ENCODE results near the gene RUSC1. TPM values are rescaled to one million over a fixed set of nuclear protein-coding genes. Genes with fewer than 3 reads are reported as not detected.
A peak's percentile ranks its signal among the peaks of the same experiment; 100 is the strongest.

RUSC1 gene
- total RNA-seq, 2 donors from 2014 or later: 68.4 to 113 TPM

DNA sequence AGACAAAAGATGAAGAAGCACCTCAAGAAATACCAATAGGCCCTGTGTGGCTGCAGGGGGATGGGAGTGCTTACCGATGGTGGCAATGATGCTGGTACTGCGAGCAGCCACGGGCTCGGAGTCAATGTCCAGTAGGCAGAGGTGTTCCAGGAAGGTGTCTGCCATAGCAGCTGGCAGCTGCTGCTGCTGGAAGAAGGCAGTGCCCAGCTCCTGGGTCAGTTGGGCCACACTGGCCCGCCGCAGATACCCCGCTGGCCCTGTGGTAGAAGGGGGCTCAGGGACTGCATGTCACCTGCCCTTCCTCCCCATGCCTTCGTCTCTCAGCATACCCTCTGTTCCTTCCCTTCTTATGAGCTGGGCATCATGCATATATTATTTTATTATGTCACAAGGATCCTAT lies 20.7 kb upstream of the RUSC1 start:
- H3K27ac ChIP-seq: no peak overlapping the region
- TF ChIP-seq CTCF (IDR thresholded peaks at IDR 0.05): no peak
- H3K4me3 ChIP-seq: no peak overlapping the region
- no peak for DNase-seq
- H3K9ac ChIP-seq (ENCODE audit: low read depth in 2 of 2, low read length in 2 of 2): no peak overlapping the region
- intact Hi-C loops (cut with DNase I): no loop called here
- no peaks in the 10 kb centered on the region for H3K9me3 ChIP-seq
- H3K4me1 ChIP-seq: no peaks in the 10 kb centered on the region
- H3K27me3 ChIP-seq: peaks cover 5% of the 10 kb centered on the region
- no peaks in the 10 kb centered on the region for H3K36me3 ChIP-seq

DNA sequence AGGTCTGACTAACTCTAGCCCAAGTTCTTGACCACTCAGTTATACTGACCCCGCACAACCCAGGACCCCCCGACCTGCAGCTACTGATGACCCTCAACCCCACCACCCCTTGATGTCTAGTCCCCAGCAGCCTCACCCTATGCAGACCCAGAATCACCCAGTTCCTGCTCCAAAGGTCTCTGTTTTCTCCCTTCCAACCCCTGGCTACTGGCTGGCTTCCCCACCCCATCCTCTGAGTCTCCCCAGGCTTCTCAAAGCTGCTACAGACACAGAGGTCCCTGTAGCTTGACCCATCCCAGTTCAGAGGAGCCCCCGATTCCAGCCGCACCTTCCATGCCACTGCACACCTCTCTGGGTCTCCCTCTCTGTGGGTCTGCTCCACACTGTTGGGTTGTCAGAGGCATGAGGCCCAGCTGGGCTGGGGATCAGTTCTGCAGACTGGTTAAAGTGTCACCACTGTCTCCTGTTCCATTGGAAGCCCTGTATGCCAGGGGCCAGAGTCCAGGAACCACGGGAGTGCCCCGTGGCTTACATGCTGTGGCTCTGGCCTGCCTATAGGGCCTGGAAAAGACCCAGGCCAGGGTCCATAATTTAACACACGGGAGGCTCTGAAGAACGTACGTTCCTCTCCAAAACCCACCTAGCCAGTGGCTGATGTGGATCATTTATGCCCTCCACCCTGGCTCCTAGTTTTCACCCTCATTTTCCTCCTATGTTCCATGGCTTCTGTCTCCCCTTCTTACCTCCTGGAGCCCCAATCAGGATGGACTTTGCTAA lies 20.0 kb upstream of the RUSC1 start:
- DNase-seq: peak; percentile 57
- Histone ChIP-seq H3K4me1 (no peaks in the 10 kb centered on the region), H3K9me3 (no peaks in the 10 kb centered on the region), H3K36me3 (no peaks in the 10 kb centered on the region), H3K27ac (no peak overlapping the region), H3K27me3 (no peaks in the 10 kb centered on the region), H3K4me3 (no peak overlapping the region), H3K9ac (ENCODE audit: low read depth in 2 of 2, low read length in 2 of 2) (peak overlapping the region in 1 of 2 donors; percentile 18)
- TF ChIP-seq CTCF (IDR thresholded peaks at IDR 0.05): no peak
- intact Hi-C loops (cut with DNase I): no loop called here

DNA sequence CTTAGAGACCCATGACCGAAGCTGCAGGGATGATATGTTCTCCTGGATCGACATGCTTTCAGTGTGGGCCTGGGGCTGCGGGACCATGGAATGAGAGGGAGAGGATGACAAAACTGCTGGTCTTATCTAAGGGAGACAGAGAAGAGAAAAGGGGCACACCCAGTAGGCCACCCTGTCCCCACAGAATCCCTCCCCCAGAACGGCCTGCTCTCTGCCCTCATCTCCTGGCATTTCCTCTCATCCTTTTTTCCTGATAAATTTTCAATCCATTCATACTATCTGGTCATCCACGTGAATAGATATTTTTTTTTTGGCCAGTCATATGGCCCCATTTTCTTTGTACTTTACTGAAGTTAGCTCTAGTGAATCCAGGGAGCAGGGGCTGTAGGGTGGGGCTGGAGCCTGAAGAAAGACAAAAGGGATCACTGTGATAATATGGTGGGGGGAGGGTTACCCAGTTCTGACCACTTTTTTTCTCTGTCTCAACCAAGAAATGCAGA lies 19.3 kb upstream of the RUSC1 start, which contains the start of gene PKLR:
TSS of gene PKLR (minus strand) at position 97 of the 500 bp plus-strand sequence. CDS start at position 54, 43 bp downstream.
- H3K27ac ChIP-seq: no peak within 1 kb of the TSS
- TF ChIP-seq CTCF (IDR thresholded peaks at IDR 0.05): no peak
- H3K4me3 ChIP-seq: no peak within 1 kb of the TSS
- no peaks in the 10 kb centered on the region for H3K4me1 ChIP-seq
- H3K36me3 ChIP-seq: no peaks in the 10 kb centered on the region
- peak within 1 kb of the TSS in 1 of 2 donors; percentile 18 for H3K9ac ChIP-seq (ENCODE audit: low read depth in 2 of 2, low read length in 2 of 2)
- intact Hi-C loops (cut with DNase I): no loop called here
- no peaks in the 10 kb centered on the region for H3K27me3 ChIP-seq
- DNase-seq: no peak
- no peaks in the 10 kb centered on the region for H3K9me3 ChIP-seq

GRCh38 chr1:155304558-155305063 lies 16.1 kb upstream of the RUSC1 start:
- no peaks in the 10 kb centered on the region for H3K9me3 ChIP-seq
- H3K4me3 ChIP-seq: no peak overlapping the region
- intact Hi-C loops (cut with DNase I): no loop called here
- peak overlapping the region in 1 of 2 donors; percentile 7 for H3K9ac ChIP-seq (ENCODE audit: low read depth in 2 of 2, low read length in 2 of 2)
- no peak for DNase-seq
- H3K36me3 ChIP-seq: no peaks in the 10 kb centered on the region
- H3K27ac ChIP-seq: no peak overlapping the region
- no peak for TF ChIP-seq CTCF (IDR thresholded peaks at IDR 0.05)
- H3K27me3 ChIP-seq: no peaks in the 10 kb centered on the region
- peaks cover 1% of the 10 kb centered on the region for H3K4me1 ChIP-seq

GRCh38 chr1:155305881-155306391 lies 14.8 kb upstream of the RUSC1 start:
- Histone ChIP-seq H3K36me3 (no peaks in the 10 kb centered on the region), H3K9ac (ENCODE audit: low read depth in 2 of 2, low read length in 2 of 2) (no peak overlapping the region), H3K4me1 (peaks cover 3% of the 10 kb centered on the region), H3K4me3 (no peak overlapping the region), H3K9me3 (no peaks in the 10 kb centered on the region), H3K27ac (no peak overlapping the region), H3K27me3 (no peaks in the 10 kb centered on the region)
- intact Hi-C loops (cut with DNase I): no loop called here
- no peak for DNase-seq
- no peak for TF ChIP-seq CTCF (IDR thresholded peaks at IDR 0.05)

Data from colonic mucosa (tissue), 4 donors.